K562 (cell line): ENCODE data around the gene CFAP221. TPM values are rescaled to one million over a fixed set of nuclear protein-coding genes. Genes with fewer than 3 reads are reported as not detected.

ENCODE experiments used
- ATAC-seq: fragments of 200-7000 bp; cut with Tn5 transposase; 3 replicates; pipeline ENCODE4 v1.9.1; 2020; ENCODE audit warnings: moderate library complexity
- BruUV-seq: library from RNA; stranded (reverse); fragments of 400-500 nt; replicated peaks from 2 replicates; lab custom pipeline; 2021; lab: Mats Ljungman, UMichigan
- CTCF ChIA-PET: fragments of 300-600 bp; formaldehyde crosslinking; extraction: SDS; loops from one replicate; lab custom pipeline; 2021; ENCODE audit warnings: low intra/inter-chr PET ratio; lab: Yijun Ruan, JAX
- POLR2A ChIA-PET: fragments of 300-600, 350-650 bp; sonication (Branson Sonifier 250); formaldehyde crosslinking; extraction: SDS; loops from one replicate; lab custom pipeline; 2021; ENCODE audit warnings: antibody characterized with exemption, inconsistent platforms; lab: Yijun Ruan, JAX
- DNase-seq, 4 experiments: peaks; one replicate each; pipeline versions ENCODE4 v3.0.0 to v3.0.0-alpha.2; 2011 to 2018; ENCODE audit warnings: low spot score in 3 of 4, mixed read lengths in 3 of 4; ENCODE audit errors: extremely low read depth in 1 of 4
- FAIRE-seq: peaks from 2 replicates; lab custom pipeline; 2011; peaks lifted over from hg19 to GRCh38; lab: Jason Lieb, UNC
- H2AFZ ChIP-seq: 2 replicates; pipeline ENCODE4 v1.6.0; 2011; ENCODE audit warnings: low read depth, low read length, control low read depth, inconsistent platforms
- H3K27ac ChIP-seq: fragments of 200-600 bp; 3 replicates; pipeline ENCODE4 v1.8.0; 2011; ENCODE audit warnings: low read depth, mild to moderate bottlenecking, control low read depth, inconsistent platforms, low read length, moderate library complexity, mixed read lengths; ENCODE audit errors: extremely low read depth
- H3K27me3 ChIP-seq, 2 experiments: fragments of 300-600 bp in 1 of 2; 2 replicates in 1 of 2; 3 replicates in 1 of 2; pipeline versions ENCODE4 v1.6.0 to v1.8.0; 2011; ENCODE audit warnings: inconsistent platforms in 2 of 2, low read length in 2 of 2, mild to moderate bottlenecking in 1 of 2, mixed read lengths in 1 of 2, moderate library complexity in 1 of 2; ENCODE audit not compliant: control insufficient read depth in 2 of 2, insufficient read depth in 2 of 2
- H3K36me3 ChIP-seq: fragments of 300-600 bp; 3 replicates; pipeline ENCODE4 v1.8.0; 2011; ENCODE audit warnings: mild to moderate bottlenecking, low read length, inconsistent platforms; ENCODE audit not compliant: control insufficient read depth, insufficient read depth
- H3K4me1 ChIP-seq, 2 experiments: fragments of 200-600 bp in 1 of 2; replicated peaks in 1 of 2; 2 replicates in 1 of 2; 3 replicates in 1 of 2; pipeline versions ENCODE4 v1.5.1 to v1.8.0; 2011; ENCODE audit warnings: inconsistent platforms in 2 of 2, low read length in 2 of 2, mild to moderate bottlenecking in 1 of 2, mixed read lengths in 1 of 2, moderate library complexity in 1 of 2; ENCODE audit not compliant: control insufficient read depth in 2 of 2, insufficient read depth in 2 of 2
- H3K4me2 ChIP-seq: 2 replicates; pipeline ENCODE4 v1.6.1; 2011; ENCODE audit warnings: low read length, control low read depth, inconsistent platforms, mixed read lengths; ENCODE audit not compliant: insufficient read depth
- H3K4me3 ChIP-seq: fragments of 200-600 bp; sonication (generic), shearing (Covaris generic); 2 replicates; pipeline ENCODE4 v1.5.1; 2016; ENCODE audit warnings: control low read depth, inconsistent platforms
- H3K79me2 ChIP-seq: fragments of 200-600 bp; 3 replicates; pipeline ENCODE4 v1.8.0; 2011; ENCODE audit warnings: low read length, inconsistent platforms; ENCODE audit not compliant: control insufficient read depth, insufficient read depth
- H3K9ac ChIP-seq, 2 experiments: 2 replicates each; pipeline versions ENCODE4 v1.6.0 to v1.6.1; 2011; ENCODE audit warnings: low read depth in 2 of 2, low read length in 2 of 2, control low read depth in 1 of 2, inconsistent platforms in 1 of 2, mild to moderate bottlenecking in 1 of 2, mixed read lengths in 1 of 2; ENCODE audit not compliant: insufficient read depth in 1 of 2
- H3K9me1 ChIP-seq: one replicate; pipeline ENCODE4 v1.6.0; 2011; ENCODE audit warnings: inconsistent platforms, mild to moderate bottlenecking, low read length, moderate library complexity; ENCODE audit not compliant: control insufficient read depth, insufficient read depth
- H3K9me3 ChIP-seq: replicated peaks from 2 replicates; pipeline ENCODE4 v1.5.1; 2011; ENCODE audit warnings: low read depth, low read length, inconsistent platforms; ENCODE audit not compliant: control insufficient read depth, insufficient read depth
- H4K20me1 ChIP-seq: replicated peaks from 2 replicates; pipeline ENCODE4 v1.6.1; 2011; ENCODE audit warnings: low read length, inconsistent platforms, mixed read lengths; ENCODE audit not compliant: control insufficient read depth, insufficient read depth
- C11orf30 ChIP-seq: fragments of 450-650 bp; IDR thresholded peaks from 2 replicates; pipeline ENCODE4 v1.6.1; 2016; ENCODE audit warnings: low read depth, mild to moderate bottlenecking
- IFI16 ChIP-seq: fragments of 250-450 bp; sonication (Bioruptor Pico); IDR thresholded peaks from 2 replicates; pipeline ENCODE4 v2.1.2; 2022; ENCODE audit warnings: mild to moderate bottlenecking, inconsistent platforms
- KHSRP ChIP-seq: fragments of 450-650 bp; IDR thresholded peaks from 2 replicates; pipeline ENCODE4 v1.6.1; 2017
- MAFF ChIP-seq: IDR thresholded peaks from 2 replicates; pipeline ENCODE4 v1.6.1; 2012; ENCODE audit warnings: low read length, improper control_type of control experiment
- MAFG ChIP-seq: fragments of 450-650 bp; conservative IDR thresholded peaks from 2 replicates; pipeline ENCODE4 v1.6.1; 2016; ENCODE audit warnings: missing genetic modification characterization, missing compliant biosample characterization
- MAFK ChIP-seq: IDR thresholded peaks from 2 replicates; pipeline ENCODE4 v1.6.1; 2011; ENCODE audit warnings: low read length, improper control_type of control experiment
- NFIC ChIP-seq: fragments of 450-650 bp; IDR thresholded peaks from 2 replicates; pipeline ENCODE4 v1.6.1; 2017; ENCODE audit warnings: mild to moderate bottlenecking, inconsistent platforms
- NFIX ChIP-seq: fragments of 250-450 bp; sonication (Bioruptor Pico); IDR thresholded peaks from 2 replicates; pipeline ENCODE4 v1.4.0; 2020; ENCODE audit warnings: low read depth, mild to moderate bottlenecking, moderate library complexity
- ZNF23 ChIP-seq: fragments of 250-450 bp; sonication (Bioruptor Pico); IDR thresholded peaks from 2 replicates; pipeline ENCODE4 v1.4.0; 2020; ENCODE audit warnings: mild to moderate bottlenecking
- ZNF253 ChIP-seq: fragments of 250-450 bp; sonication (Bioruptor Pico); conservative IDR thresholded peaks from 2 replicates; pipeline ENCODE4 v1.6.1; 2021; ENCODE audit warnings: mild to moderate bottlenecking
- ZNF316 ChIP-seq: fragments of 450-650 bp; IDR thresholded peaks from 2 replicates; pipeline ENCODE4 v1.6.1; 2016
- WGBS: fragments of 100-300 bp; shearing (Covaris generic); methylation state at CpG from one replicate; pipeline ENCODE4 v1.1.6; 2016; ENCODE audit warnings: low coverage, mixed read lengths; ENCODE audit not compliant: insufficient coverage; ENCODE audit errors: missing lambda C conversion rate; 5-methylcytosine and 5-hydroxymethylcytosine counted together
- in situ Hi-C: fragments of 300-500 bp; cut with MboI; formaldehyde crosslinking; loops from 4 replicates; pipeline ENCODE4 v1.15.0; 2018; ENCODE audit warnings: inconsistent platforms, mixed read lengths
- intact Hi-C: fragments of 100-400 bp; cut with micrococcal nuclease; formaldehyde crosslinking; loops from 2 replicates; pipeline ENCODE4 v1.14.2; 2022
- polyA plus RNA-seq, 8 experiments: library from polyadenylated mRNA; depleted of rRNA in 4 of 8; stranded (reverse) in 5 of 8; unstranded in 3 of 8; fragments of >200 nt; fragmentation: Nextera tagmentation in 2 of 8; fragmentation: Illumina TruSeq in 1 of 8; extraction: Ambion mirVana in 2 of 8; extraction: Trizol in 1 of 8; gene quantifications; 2 replicates each; pipeline versions ENCODE4 v1.2.1 to v1.2.3, GENCODE V29; 2011 to 2014; ENCODE audit warnings: inconsistent platforms in 1 of 8, missing spikeins in 1 of 8
- total RNA-seq, 7 experiments: library from RNA; depleted of rRNA in 6 of 7; stranded (reverse); fragments of >200 nt in 6 of 7; fragmentation: Illumina TruSeq in 2 of 7; extraction: Trizol in 2 of 7; gene quantifications; 2 replicates each; pipeline versions ENCODE4 v1.2.1 to v1.2.3, GENCODE V29; 2011 to 2021; ENCODE audit warnings: low replicate concordance in 1 of 7

Gene CFAP221
- total and polyA plus RNA-seq, 9 of the 15 experiments (the other 6 are each of a cell fraction or from before 2014, with no cell fraction given): 0.09 to 1.4 (median 0.65) TPM

GRCh38 chr2:119520696-119521432 is 23.4 kb upstream of the CFAP221 start:
- no peaks in the 10 kb centered on the region for H3K79me2 ChIP-seq
- peaks cover 0 to 7% of the 10 kb centered on the region in 2 experiments; a peak in 1 of 5 replicates for H3K4me1 ChIP-seq
- WGBS: 6% methylated on average over 3 of the region's 3 CpGs
- intact Hi-C loops (no loop called here), in situ Hi-C loops (no loop called here)
- no peak overlapping the region for H3K4me3 ChIP-seq
- no peak for DNase-seq
- no peaks in the 10 kb centered on the region for H4K20me1 ChIP-seq
- no peaks in the 10 kb centered on the region for H3K9me1 ChIP-seq
- H3K4me2 ChIP-seq: no peak overlapping the region
- CTCF ChIA-PET: no interaction called here
- no peak overlapping the region for H3K9ac ChIP-seq
- no peak overlapping the region for H2AFZ ChIP-seq
- no peaks in the 10 kb centered on the region for H3K9me3 ChIP-seq
- peak; percentile 37 for FAIRE-seq
- BruUV-seq: no TSS peak
- no peaks in the 10 kb centered on the region for H3K36me3 ChIP-seq
- H3K27ac ChIP-seq: no peak overlapping the region
- ATAC-seq: no peak
- POLR2A ChIA-PET: interaction anchor here (0.7 kb wide), 1 partner anchor 123 kb away, joined by 3 read pairs; no protein-coding TSS in a partner anchor
- peaks cover 10 to 40% of the 10 kb centered on the region in 2 experiments; a peak in 4 of 5 replicates for H3K27me3 ChIP-seq
- TF ChIP-seq ZNF316 (peak; percentile 73), MAFK (0 out of 2 replicates have a peak, but pooled peaks have one; percentile 26), ZNF23 (CRISPR knock-in tag) (no peak), IFI16 (CRISPR knock-in tag) (no peak), NFIX (CRISPR knock-in tag) (peak; percentile 97), MAFF (peak; percentile 24; the same call in 1 of the 2 replicates), NFIC (peak; percentile 99), C11orf30 (peak; percentile 50; the same call in 1 of the 2 replicates), MAFG (tag) (peak; percentile 55; the same call in 1 of the 2 replicates), KHSRP (no peak), ZNF253 (CRISPR knock-in tag) (no peak)
